GM19397 (cell line): Measurements from ENCODE around the gene RPL4.
"Not testable (repeated sequence)": the region's sequence is repeated elsewhere in the genome, so short reads cannot be mapped to it uniquely, and the experiment has no call there.

Experiments used
- ATAC-seq: cut with Tn5 transposase; IDR thresholded peaks from one replicate; pipeline ENCODE4 v1.9.1; 2021; ENCODE audit warnings: mild to moderate bottlenecking, moderate library complexity; ENCODE audit not compliant: unreplicated experiment

The RPL4 gene

GRCh38 chr15:66461294-66461693 lies 43.4 kb downstream of the RPL4 start:
- ATAC-seq, result not testable (repeated sequence)

GRCh38 chr15:66459818-66460615 lies 44.6 kb downstream of the RPL4 start:
- ATAC-seq, result no peak

- ATAC-seq, result no peak
Measured at GRCh38 chr15:66456211-66456610, 48.4 kb downstream of the RPL4 start.

- no peak for ATAC-seq
Measured at GRCh38 chr15:66454143-66454542, 50.5 kb downstream of the RPL4 start.

- no peak for ATAC-seq
Measured at GRCh38 chr15:66452971-66453580, 51.6 kb downstream of the RPL4 start.

- no peak for ATAC-seq
Measured at GRCh38 chr15:66452420-66452819, 52.2 kb downstream of the RPL4 start.
